ENCODE measurements around the gene C17orf67. TPM values are rescaled to one million over a fixed set of nuclear protein-coding genes. Genes with fewer than 3 reads are reported as not detected.

C17orf67 gene
- total and polyA plus RNA-seq, 9 of the 15 experiments (the other 6 are each of a cell fraction or from before 2014, with no cell fraction given): 0.07 to 1.7 (median 0.59) TPM

DNA sequence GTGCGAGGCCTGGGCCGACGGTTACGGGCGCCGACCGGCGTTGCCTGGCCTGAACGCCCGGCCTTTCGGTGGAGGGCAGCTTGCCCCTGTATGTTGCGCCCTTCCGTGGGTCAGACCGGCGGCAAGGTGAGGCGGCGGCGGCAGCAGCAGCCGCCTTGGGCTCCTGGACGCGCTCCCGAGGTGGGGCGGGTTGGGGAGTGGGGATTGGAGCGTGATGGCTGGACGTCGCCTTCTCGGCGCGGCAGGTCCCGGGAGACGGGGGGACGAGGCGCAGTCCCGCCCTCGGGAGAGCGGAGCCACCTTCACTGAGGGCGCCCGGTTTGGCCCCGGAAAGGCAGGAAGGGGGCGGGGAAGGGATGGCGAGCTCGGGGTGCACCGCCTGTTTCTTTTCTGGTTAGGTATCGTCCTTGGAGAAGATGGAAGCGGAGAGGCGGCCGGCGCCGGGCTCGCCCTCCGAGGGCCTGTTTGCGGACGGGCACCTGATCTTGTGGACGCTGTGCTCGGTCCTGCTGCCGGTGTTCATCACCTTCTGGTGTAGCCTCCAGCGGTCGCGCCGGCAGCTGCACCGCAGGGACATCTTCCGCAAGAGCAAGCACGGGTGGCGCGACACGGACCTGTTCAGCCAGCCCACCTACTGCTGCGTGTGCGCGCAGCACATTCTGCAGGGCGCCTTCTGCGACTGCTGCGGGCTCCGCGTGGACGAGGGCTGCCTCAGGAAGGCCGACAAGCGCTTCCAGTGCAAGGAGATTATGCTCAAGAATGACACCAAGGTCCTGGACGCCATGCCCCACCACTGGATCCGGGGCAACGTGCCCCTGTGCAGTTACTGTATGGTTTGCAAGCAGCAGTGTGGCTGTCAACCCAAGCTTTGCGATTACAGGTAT lies 902 bp upstream of the C17orf67 start (continued):
- TF ChIP-seq ZNF395 (CRISPR knock-in tag; IDR thresholded peaks at IDR 0.05) (no peak), PHB (CRISPR knock-in tag; IDR thresholded peaks at IDR 0.05) (no peak), MTA3 (IDR thresholded peaks at IDR 0.05; ENCODE audit: borderline replicate concordance) (peak; percentile 14; the same call in 1 of the 2 replicates), YY1 (IDR thresholded peaks at IDR 0.05; ENCODE audit: borderline replicate concordance in 1 of 3, control insufficient read depth in 1 of 3, extremely low read depth in 1 of 3, insufficient read depth in 3 of 3, insufficient read length in 1 of 3, insufficient replicate concordance in 2 of 3, low read depth in 1 of 3, low read length in 2 of 3) (peak in 1 of 3 experiments; percentile 41), ZNF263 (CRISPR knock-in tag; IDR thresholded peaks at IDR 0.05; ENCODE audit: borderline replicate concordance) (peak; percentile 47; the same call in 1 of the 2 replicates), ZC3H4 (CRISPR knock-in tag; IDR thresholded peaks at IDR 0.05; ENCODE audit: borderline replicate concordance) (peak; percentile 62; the same call in 1 of the 2 replicates), SAP30 (IDR thresholded peaks at IDR 0.05; ENCODE audit: borderline replicate concordance, insufficient read depth, low read depth, low read length, poor library complexity, severe bottlenecking) (peak; percentile 48), HDAC1 (IDR thresholded peaks at IDR 0.05) (peak in 1 of 2 experiments; percentile 53; a peak in 2 of 4 replicates), MNT (conservative IDR thresholded peaks at IDR 0.05) (0 out of 4 replicates have a peak, but pooled peaks of 1 of the 2 experiments have one; percentile 6), RCOR1 (IDR thresholded peaks at IDR 0.05; ENCODE audit: borderline replicate concordance in 1 of 2, low read depth in 2 of 2, low read length in 2 of 2) (peak in 1 of 2 experiments; percentile 42; a peak in 2 of 4 replicates), GABPB1 (CRISPR knock-in tag; IDR thresholded peaks at IDR 0.05) (peak; percentile 82), RBBP5 (IDR thresholded peaks at IDR 0.05; ENCODE audit: borderline replicate concordance, insufficient read depth, low read length, poor library complexity, severe bottlenecking) (peak; percentile 80), NR1H2 (CRISPR knock-in tag; IDR thresholded peaks at IDR 0.05) (0 out of 2 replicates have a peak, but pooled peaks have one; percentile 43), MTA2 (IDR thresholded peaks at IDR 0.05; ENCODE audit: low read depth) (no peak), GABPA (tag; conservative IDR thresholded peaks at IDR 0.05; ENCODE audit: low read depth) (peak; percentile 65), JUN (IDR thresholded peaks at IDR 0.05; ENCODE audit: borderline replicate concordance, low read depth, low read length) (peak; percentile 5; the same call in 1 of the 2 replicates), JUN (CRISPR knock-in tag; IDR thresholded peaks at IDR 0.05; ENCODE audit: borderline replicate concordance) (0 out of 2 replicates have a peak, but pooled peaks have one; percentile 17), L3MBTL2 (IDR thresholded peaks at IDR 0.05) (peak; percentile 68), CCNT2 (IDR thresholded peaks at IDR 0.05; ENCODE audit: borderline replicate concordance, extremely low read depth, insufficient read length, low read depth, low read length) (no peak), PRPF4 (IDR thresholded peaks at IDR 0.05; ENCODE audit: insufficient read depth, low read depth, low read length, poor library complexity, severe bottlenecking) (peak; percentile 28), SMARCE1 (IDR thresholded peaks at IDR 0.05) (0 out of 2 replicates have a peak, but pooled peaks have one; percentile 37)
- TF ChIP-seq, protein P1, sequence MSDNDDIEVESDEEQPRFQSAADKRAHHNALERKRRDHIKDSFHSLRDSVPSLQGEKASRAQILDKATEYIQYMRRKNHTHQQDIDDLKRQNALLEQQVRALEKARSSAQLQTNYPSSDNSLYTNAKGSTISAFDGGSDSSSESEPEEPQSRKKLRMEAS (CRISPR knock-in tag; IDR thresholded peaks at IDR 0.05): peak; percentile 74

Data from K562 (cell line).